Suprapubic skin (tissue), 3 donors: ENCODE measurements around the gene SLC22A17.

Experiments
- CTCF ChIP-seq, 2 donors: fragments of 200-600 bp in 1 of 2; fragments of 450-650 bp in 1 of 2; sonication (generic) in 1 of 2; IDR thresholded peaks; one replicate each; pipeline ENCODE4 v1.5.1; 2016 to 2019; ENCODE audit warnings: antibody characterized with exemption in 2 of 2, mild to moderate bottlenecking in 1 of 2, moderate library complexity in 1 of 2
- POLR2AphosphoS5 ChIP-seq, 3 donors: sonication (generic); formaldehyde crosslinking; IDR thresholded peaks; one replicate each; pipeline ENCODE4 v1.6.1; 2017; ENCODE audit warnings: antibody characterized with exemption in 3 of 3

- TF ChIP-seq CTCF (IDR thresholded peaks at IDR 0.05), result no peak
- TF ChIP-seq POLR2AphosphoS5 (IDR thresholded peaks at IDR 0.05), result no peak
Observed at GRCh38 chr14:23372509-23372908, 19.8 kb upstream of the SLC22A17 start, which contains the start of gene IL25.
